Suprapubic skin (tissue), 3 donors: ENCODE measurements around the gene ENTPD1.

Experiments used
- EP300 ChIP-seq: sonication (generic); formaldehyde crosslinking; IDR thresholded peaks from one replicate; pipeline ENCODE4 v1.6.1; 2017; ENCODE audit warnings: antibody characterized with exemption
- TF ChIP-seq, protein P1 (sequence below), 2 donors: fragments of 200-600 bp in 1 of 2; fragments of 450-650 bp in 1 of 2; sonication (generic) in 1 of 2; IDR thresholded peaks; one replicate each; pipeline ENCODE4 v1.5.1; 2016 to 2019; ENCODE audit warnings: antibody characterized with exemption in 2 of 2, mild to moderate bottlenecking in 1 of 2, moderate library complexity in 1 of 2

DNA sequence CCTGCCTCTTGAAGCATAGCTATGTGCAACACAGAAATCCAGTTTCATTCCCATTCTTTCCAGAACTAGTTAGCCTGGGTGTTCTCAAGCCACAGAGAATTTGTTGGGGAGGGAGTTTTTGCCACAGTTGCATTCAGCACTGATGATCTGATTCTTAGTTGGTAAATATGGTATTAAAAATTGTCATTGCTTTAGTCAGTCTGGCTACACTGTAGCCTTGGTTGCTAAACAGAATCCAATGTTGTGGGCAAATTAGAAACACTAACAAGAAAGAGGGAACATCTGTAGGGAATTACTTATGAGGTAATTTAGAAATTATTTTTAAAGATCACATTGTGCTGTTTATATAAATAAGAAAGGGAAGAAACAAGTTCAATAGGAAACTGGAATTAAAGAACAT, 94.8 kb downstream of the ENTPD1 start:
- TF ChIP-seq, protein P1, sequence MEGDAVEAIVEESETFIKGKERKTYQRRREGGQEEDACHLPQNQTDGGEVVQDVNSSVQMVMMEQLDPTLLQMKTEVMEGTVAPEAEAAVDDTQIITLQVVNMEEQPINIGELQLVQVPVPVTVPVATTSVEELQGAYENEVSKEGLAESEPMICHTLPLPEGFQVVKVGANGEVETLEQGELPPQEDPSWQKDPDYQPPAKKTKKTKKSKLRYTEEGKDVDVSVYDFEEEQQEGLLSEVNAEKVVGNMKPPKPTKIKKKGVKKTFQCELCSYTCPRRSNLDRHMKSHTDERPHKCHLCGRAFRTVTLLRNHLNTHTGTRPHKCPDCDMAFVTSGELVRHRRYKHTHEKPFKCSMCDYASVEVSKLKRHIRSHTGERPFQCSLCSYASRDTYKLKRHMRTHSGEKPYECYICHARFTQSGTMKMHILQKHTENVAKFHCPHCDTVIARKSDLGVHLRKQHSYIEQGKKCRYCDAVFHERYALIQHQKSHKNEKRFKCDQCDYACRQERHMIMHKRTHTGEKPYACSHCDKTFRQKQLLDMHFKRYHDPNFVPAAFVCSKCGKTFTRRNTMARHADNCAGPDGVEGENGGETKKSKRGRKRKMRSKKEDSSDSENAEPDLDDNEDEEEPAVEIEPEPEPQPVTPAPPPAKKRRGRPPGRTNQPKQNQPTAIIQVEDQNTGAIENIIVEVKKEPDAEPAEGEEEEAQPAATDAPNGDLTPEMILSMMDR (IDR thresholded peaks at IDR 0.05) = no peak
- no peak for TF ChIP-seq EP300
